Left lung (tissue), 10 donors: ENCODE data around the gene IQCK. TPM values are rescaled to one million over a fixed set of nuclear protein-coding genes. Genes with fewer than 3 reads are reported as not detected.
A peak's percentile ranks its signal among the peaks of the same experiment; 100 is the strongest.
"Not testable (repeated sequence)": the region's sequence is repeated elsewhere in the genome, so short reads cannot be mapped to it uniquely, and the experiment has no call there.

Source experiments
- ATAC-seq: fragments of 200-7000 bp; cut with Tn5 transposase; one replicate; pipeline ENCODE4 v1.9.1; 2020; ENCODE audit warnings: moderate library complexity
- DNase-seq, 4 donors: peaks; one replicate each; pipeline ENCODE4 v3.0.0-alpha.2; 2013 to 2020
- H3K27ac ChIP-seq, 2 donors: fragments of 200-600 bp; sonication (generic) in 1 of 2; one replicate each; pipeline versions ENCODE4 v1.5.0 to v1.8.0; 2020 to 2021
- H3K27me3 ChIP-seq, 2 donors: fragments of 200-600 bp; sonication (generic) in 1 of 2; one replicate each; pipeline versions ENCODE4 v1.5.0 to v1.8.0; 2020 to 2021
- H3K36me3 ChIP-seq, 2 donors: fragments of 200-600 bp; sonication (generic) in 1 of 2; one replicate each; pipeline versions ENCODE4 v1.5.0 to v1.8.0; 2020 to 2021
- H3K4me1 ChIP-seq, 2 donors: fragments of 200-600 bp; one replicate each; pipeline ENCODE4 v1.8.0; 2021
- H3K4me3 ChIP-seq, 2 donors: fragments of 200-600 bp; sonication (generic) in 1 of 2; one replicate each; pipeline versions ENCODE4 v1.5.0 to v1.8.0; 2020 to 2021; ENCODE audit warnings: mild to moderate bottlenecking in 1 of 2
- H3K9me3 ChIP-seq, 2 donors: fragments of 200-600 bp; sonication (generic) in 1 of 2; one replicate each; pipeline versions ENCODE4 v1.5.0 to v1.8.0; 2020 to 2021
- CTCF ChIP-seq, 2 donors: fragments of 200-600 bp; sonication (generic) in 1 of 2; IDR thresholded peaks; one replicate each; pipeline versions ENCODE4 v1.5.0 to v1.8.0; 2021; ENCODE audit warnings: antibody characterized with exemption in 2 of 2
- intact Hi-C, 2 donors: fragments of 100-400 bp; cut with DNase I; formaldehyde crosslinking; loops; one replicate each; pipeline versions ENCODE4 v1.11.2 to v1.14.2; 2022
- polyA plus RNA-seq, 6 donors: library from polyadenylated mRNA; unstranded; fragments of 120-200 nt; gene quantifications; one replicate each; pipeline ENCODE4 v1.2.1, GENCODE V29; 2013; ENCODE audit not compliant: insufficient read length in 6 of 6
- total RNA-seq, 2 donors: library from RNA; stranded (reverse); fragmentation: NEBNext Ultra II Directional; extraction: Animal tissue kit (Norgen Biotek cat#: 25700); gene quantifications; one replicate each; pipeline ENCODE4 v1.2.1, GENCODE V29; 2021
- donor health status: DM: no; HTN: yes; CAD: no.
- donor health status: DM: no; HTN: no; CAD: no.

The IQCK gene
- total and polyA plus RNA-seq, 8 donors, result 8.0 to 25.3 (median 22.1) TPM

GRCh38 chr16:19711643-19712042 is 6.4 kb upstream of the IQCK start:
- H3K36me3 ChIP-seq, result peaks cover 0 to 55% of the 10 kb centered on the region in 2 donors
- no peak overlapping the region for H3K4me3 ChIP-seq
- H3K27ac ChIP-seq, result no peak overlapping the region
- H3K27me3 ChIP-seq, result no peaks in the 10 kb centered on the region
- H3K9me3 ChIP-seq, result no peaks in the 10 kb centered on the region
- peaks cover 0 to 6% of the 10 kb centered on the region in 2 donors for H3K4me1 ChIP-seq
- DNase-seq (no peak), ATAC-seq (no peak)
- intact Hi-C loops, result no loop called here
- no peak for TF ChIP-seq CTCF (IDR thresholded peaks at IDR 0.05)

DNA sequence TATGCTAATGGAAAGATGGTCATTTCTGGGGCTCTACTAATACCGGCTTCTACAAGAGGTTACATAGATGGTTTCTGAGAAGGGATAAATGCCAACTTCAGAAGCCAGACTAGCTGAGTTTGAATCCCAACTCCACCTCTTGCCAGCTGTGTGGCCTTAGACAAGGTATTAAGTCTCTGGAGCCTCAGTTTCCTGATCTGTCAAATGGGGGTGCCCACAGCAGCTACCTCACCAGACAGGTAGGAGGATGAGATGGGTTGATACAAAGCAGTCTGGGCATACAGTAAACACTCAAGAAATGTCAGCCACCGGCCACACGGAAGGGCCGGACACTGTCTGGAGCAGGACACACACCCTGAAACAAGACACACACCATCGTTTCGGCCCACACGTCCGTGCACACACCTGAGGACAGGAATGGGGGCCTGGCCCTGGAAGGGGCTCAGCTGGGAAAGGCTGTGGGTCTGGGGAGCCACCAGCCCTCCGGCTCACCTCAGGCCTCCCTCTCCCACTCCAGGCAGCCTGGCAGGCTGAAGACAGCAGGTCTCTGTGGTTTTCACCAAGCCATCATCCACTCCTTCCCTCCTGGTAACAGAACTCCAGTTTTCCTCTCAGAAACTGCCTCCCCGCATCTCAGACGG is 5.5 kb upstream of the IQCK start:
- no peaks in the 10 kb centered on the region for H3K27me3 ChIP-seq
- H3K27ac ChIP-seq, result no peak overlapping the region
- peaks cover 8 to 13% of the 10 kb centered on the region in 2 donors for H3K4me1 ChIP-seq
- intact Hi-C loops, result no loop called here
- peaks cover 0 to 49% of the 10 kb centered on the region in 2 donors for H3K36me3 ChIP-seq
- TF ChIP-seq CTCF (IDR thresholded peaks at IDR 0.05), result no peak
- ATAC-seq, result no peak
- no peaks in the 10 kb centered on the region for H3K9me3 ChIP-seq
- DNase-seq, result no peak
- no peak overlapping the region for H3K4me3 ChIP-seq

DNA sequence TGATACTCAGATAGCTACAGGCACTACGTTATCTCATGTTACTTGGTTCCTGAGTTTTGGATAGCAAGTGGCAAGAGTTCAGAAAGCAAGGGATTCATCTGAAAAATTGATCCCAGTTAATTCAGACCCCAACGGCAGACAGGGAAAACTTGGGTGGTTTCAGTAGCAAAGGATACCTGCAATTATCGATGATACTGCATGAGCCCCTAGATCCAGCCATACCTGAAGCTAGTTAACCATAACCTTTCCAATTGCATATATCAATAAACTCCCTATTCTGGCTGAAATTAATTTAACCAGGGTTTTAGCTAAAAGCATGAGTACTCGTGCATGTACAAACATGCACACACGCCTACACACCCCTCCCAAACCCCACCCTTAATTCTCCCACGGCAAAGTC is 4.4 kb upstream of the IQCK start:
- peaks cover 0 to 41% of the 10 kb centered on the region in 2 donors for H3K36me3 ChIP-seq
- peaks cover 8 to 14% of the 10 kb centered on the region in 2 donors for H3K4me1 ChIP-seq
- intact Hi-C loops, result no loop called here
- ATAC-seq, result no peak
- no peak for TF ChIP-seq CTCF (IDR thresholded peaks at IDR 0.05)
- no peak for DNase-seq
- H3K4me3 ChIP-seq, result no peak overlapping the region
- no peaks in the 10 kb centered on the region for H3K27me3 ChIP-seq
- H3K27ac ChIP-seq, result no peak overlapping the region
- H3K9me3 ChIP-seq, result no peaks in the 10 kb centered on the region

DNA sequence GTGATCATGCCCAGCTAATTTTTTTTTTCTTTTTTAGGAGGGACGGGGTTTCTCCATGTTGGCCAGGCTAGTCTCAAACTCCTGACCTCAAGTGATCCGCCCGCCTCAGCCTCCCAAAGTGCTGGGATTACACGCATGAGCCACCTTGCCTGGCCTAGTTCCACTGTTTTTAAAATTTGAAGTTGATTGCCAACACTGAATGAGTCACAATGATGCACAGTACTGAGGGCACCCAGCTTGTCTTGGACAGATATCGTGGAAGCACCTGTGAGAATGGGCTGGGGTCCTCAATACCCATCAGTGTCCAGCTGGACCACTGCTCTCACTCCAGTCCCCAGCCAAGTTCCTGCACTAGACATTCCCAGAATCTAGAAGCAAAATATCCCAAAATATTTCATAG is 2.5 kb upstream of the IQCK start:
- H3K9me3 ChIP-seq, result no peaks in the 10 kb centered on the region
- ATAC-seq, result no peak
- intact Hi-C loops, result no loop called here
- TF ChIP-seq CTCF (IDR thresholded peaks at IDR 0.05), result no peak
- H3K27ac ChIP-seq, result no peak overlapping the region
- peaks cover 11 to 25% of the 10 kb centered on the region in 2 donors for H3K4me1 ChIP-seq
- H3K27me3 ChIP-seq, result no peaks in the 10 kb centered on the region
- peaks cover 0 to 23% of the 10 kb centered on the region in 2 donors for H3K36me3 ChIP-seq
- H3K4me3 ChIP-seq, result no peak overlapping the region
- DNase-seq, result no peak

GRCh38 chr16:19716183-19716582 is 1.9 kb upstream of the IQCK start:
- Histone ChIP-seq H3K27me3 (no peaks in the 10 kb centered on the region), H3K27ac (no peak overlapping the region), H3K9me3 (no peaks in the 10 kb centered on the region), H3K4me1 (peaks cover 11 to 25% of the 10 kb centered on the region in 2 donors), H3K36me3 (peaks cover 0 to 23% of the 10 kb centered on the region in 2 donors), H3K4me3 (peak overlapping the region in 1 of 2 donors; percentile 99)
- DNase-seq, result no peak
- ATAC-seq, result no peak
- intact Hi-C loops, result no loop called here
- TF ChIP-seq CTCF (IDR thresholded peaks at IDR 0.05), result no peak

- intact Hi-C loops, DNase-seq, ATAC-seq, H3K27me3 ChIP-seq, H3K27ac ChIP-seq, H3K9me3 ChIP-seq: not testable (repeated sequence)
- H3K36me3 ChIP-seq, result peaks cover 0 to 23% of the 10 kb centered on the region in 2 donors
- H3K4me3 ChIP-seq, result peak overlapping the region; percentile 99
- peaks cover 11 to 25% of the 10 kb centered on the region in 2 donors for H3K4me1 ChIP-seq
Observed at GRCh38 chr16:19716728-19717127, 1.3 kb upstream of the IQCK start.
